CD4-positive, CD25-positive, alpha-beta regulatory T cell (primary cell): ENCODE data around the gene SRRT. TPM values are rescaled to one million over a fixed set of nuclear protein-coding genes. Genes with fewer than 3 reads are reported as not detected.
"Not testable (repeated sequence)": the region's sequence is repeated elsewhere in the genome, so short reads cannot be mapped to it uniquely, and the experiment has no call there.

Experiments used
- ATAC-seq, 2 donors: fragments of 150-1000 bp; cut with Tn5 transposase; one replicate each; pipeline ENCODE4 v1.10.0; 2021; ENCODE audit warnings: low read depth in 2 of 2, moderate number of reproducible peaks in 2 of 2, moderate library complexity in 1 of 2
- DNase-seq, 3 donors: peaks; one replicate each; pipeline versions ENCODE4 v3.0.0 to v3.0.0-alpha.2; 2012 to 2022; ENCODE audit warnings: mixed read lengths in 1 of 3
- H3K27ac ChIP-seq: one replicate; pipeline ENCODE4 v1.7.0; 2013; ENCODE audit warnings: mild to moderate bottlenecking, low read length; ENCODE audit not compliant: insufficient read depth, poor library complexity, severe bottlenecking
- H3K27me3 ChIP-seq: one replicate; pipeline ENCODE4 v1.7.0; 2013; ENCODE audit warnings: low read length; ENCODE audit not compliant: control insufficient read depth, insufficient read depth
- H3K36me3 ChIP-seq: one replicate; pipeline ENCODE4 v1.7.0; 2013; ENCODE audit warnings: mild to moderate bottlenecking, low read length, moderate library complexity; ENCODE audit not compliant: control insufficient read depth, insufficient read depth
- H3K4me1 ChIP-seq: 2 replicates; pipeline ENCODE4 v1.7.0; 2013; ENCODE audit warnings: mild to moderate bottlenecking, low read length; ENCODE audit not compliant: insufficient read depth, control insufficient read depth, poor library complexity, severe bottlenecking
- H3K4me3 ChIP-seq: one replicate; pipeline ENCODE4 v1.7.0; 2013; ENCODE audit warnings: low read depth, mild to moderate bottlenecking, low read length, moderate library complexity
- H3K9me3 ChIP-seq, 2 experiments: 1 replicate in 1 of 2; 2 replicates in 1 of 2; pipeline ENCODE4 v1.7.0; 2013; ENCODE audit warnings: low read length in 2 of 2, mild to moderate bottlenecking in 1 of 2, moderate library complexity in 1 of 2; ENCODE audit not compliant: control insufficient read depth in 2 of 2
- H3K27ac Mint-ChIP-seq, 3 donors: one replicate each; pipeline ENCODE4 v1.8.0; 2020 to 2022; ENCODE audit warnings: mild to moderate bottlenecking in 3 of 3, mixed read lengths in 3 of 3, moderate library complexity in 2 of 3
- H3K27me3 Mint-ChIP-seq: one replicate; pipeline ENCODE4 v1.8.0; 2022; ENCODE audit warnings: mild to moderate bottlenecking, mixed read lengths
- H3K36me3 Mint-ChIP-seq: one replicate; pipeline ENCODE4 v1.8.0; 2020; ENCODE audit warnings: mixed read lengths
- H3K4me1 Mint-ChIP-seq, 4 donors: one replicate each; pipeline ENCODE4 v1.8.0; 2020 to 2022; ENCODE audit warnings: mixed read lengths in 4 of 4, mild to moderate bottlenecking in 1 of 4
- H3K4me3 Mint-ChIP-seq, 4 donors: one replicate each; pipeline ENCODE4 v1.8.0; 2020 to 2022; ENCODE audit warnings: mild to moderate bottlenecking in 4 of 4, mixed read lengths in 4 of 4, moderate library complexity in 3 of 4
- H3K9me3 Mint-ChIP-seq, 7 donors: one replicate each; pipeline ENCODE4 v1.8.0; 2020 to 2022; ENCODE audit warnings: mixed read lengths in 7 of 7, mild to moderate bottlenecking in 3 of 7, moderate library complexity in 2 of 7
- polyA plus RNA-seq, 4 donors: library from polyadenylated mRNA; unstranded; fragments of 300-500 nt; fragmentation: Illumina TruSeq; gene quantifications; one replicate each; pipeline ENCODE4 v1.2.3, GENCODE V29; 2021
- total RNA-seq: library from RNA; stranded (reverse); gene quantifications from one replicate; pipeline ENCODE4 v1.2.3, GENCODE V29; 2022

The SRRT gene
- total and polyA plus RNA-seq, 5 donors from 2014 or later: 31.9 to 234 (median 38.5) TPM

DNA sequence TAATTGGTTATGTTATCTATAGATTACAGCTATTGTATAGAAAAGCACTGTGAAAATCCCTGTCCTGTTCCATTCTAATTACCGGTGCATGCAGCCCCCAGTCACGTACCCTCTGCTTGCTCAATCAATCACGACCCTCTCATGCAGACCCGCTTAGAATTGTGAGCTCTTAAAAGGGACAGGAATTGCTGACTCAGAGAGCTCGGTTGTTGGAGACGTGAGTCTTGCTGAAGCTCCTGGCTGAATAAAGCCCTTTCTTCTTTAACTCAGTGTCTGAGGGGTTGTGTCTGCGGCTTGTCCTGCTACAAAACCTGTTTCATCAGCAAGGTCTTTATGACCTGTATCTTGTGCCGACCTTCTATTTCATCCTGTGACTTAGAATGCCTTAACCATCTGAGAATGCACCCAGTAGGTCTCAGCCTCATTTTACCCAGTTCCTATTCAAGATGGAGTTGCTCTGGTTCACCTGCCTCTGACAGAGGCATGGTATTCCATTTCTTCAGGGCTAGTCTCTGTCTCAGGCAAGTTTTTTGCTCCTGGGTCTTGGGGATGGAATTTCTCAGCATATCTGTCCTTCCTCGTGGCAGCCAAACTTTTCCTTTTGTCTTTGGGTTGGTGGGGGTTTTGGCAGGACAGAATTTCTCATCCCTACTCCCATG lies 45.0 kb downstream of the SRRT start:
- H3K4me1 Mint-ChIP-seq, H3K4me3 ChIP-seq, H3K27ac ChIP-seq, H3K27ac Mint-ChIP-seq, H3K27me3 ChIP-seq, H3K9me3 ChIP-seq, H3K4me3 Mint-ChIP-seq, H3K9me3 Mint-ChIP-seq, H3K36me3 Mint-ChIP-seq, DNase-seq, H3K4me1 ChIP-seq, H3K36me3 ChIP-seq, ATAC-seq: not testable (repeated sequence)
- H3K27me3 Mint-ChIP-seq: peaks cover 23% of the 10 kb centered on the region

DNA sequence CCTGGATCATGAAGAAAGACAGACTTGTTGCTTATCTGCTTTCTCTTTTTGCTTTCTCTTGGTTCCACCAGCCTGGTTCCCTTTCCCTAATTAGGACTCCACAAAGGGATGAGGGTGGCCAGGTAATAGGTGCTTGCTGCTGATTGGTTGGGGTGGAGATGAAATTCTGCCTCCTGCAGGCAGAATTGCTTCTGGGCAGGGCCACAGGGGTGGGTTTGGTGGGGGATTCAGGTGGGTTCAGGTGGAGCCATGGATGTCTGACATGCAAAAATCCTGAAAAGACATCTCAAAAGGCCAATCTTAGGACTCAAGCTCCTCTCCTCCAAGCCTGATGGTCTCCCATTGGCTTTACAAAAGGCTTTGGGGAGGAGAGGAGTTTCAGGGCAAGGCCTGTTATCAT lies 46.1 kb downstream of the SRRT start:
- H3K27ac ChIP-seq: no peak overlapping the region
- H3K27me3 ChIP-seq: no peaks in the 10 kb centered on the region
- peaks cover 0 to 3% (median 0%) of the 10 kb centered on the region in 4 donors for H3K4me1 Mint-ChIP-seq
- H3K9me3 ChIP-seq: no peaks in the 10 kb centered on the region
- H3K9me3 Mint-ChIP-seq: no peaks in the 10 kb centered on the region
- no peak overlapping the region for H3K4me3 ChIP-seq
- H3K27me3 Mint-ChIP-seq: peaks cover 15% of the 10 kb centered on the region
- H3K4me1 ChIP-seq: no peaks in the 10 kb centered on the region
- no peak overlapping the region for H3K27ac Mint-ChIP-seq
- no peaks in the 10 kb centered on the region for H3K36me3 Mint-ChIP-seq
- ATAC-seq: no peak
- H3K4me3 Mint-ChIP-seq: no peak overlapping the region
- H3K36me3 ChIP-seq: no peaks in the 10 kb centered on the region
- DNase-seq: no peak

GRCh38 chr7:100923616-100924015 lies 48.7 kb downstream of the SRRT start:
- not testable (repeated sequence) for ATAC-seq, H3K27ac ChIP-seq, H3K9me3 Mint-ChIP-seq, H3K27me3 ChIP-seq, H3K27ac Mint-ChIP-seq, H3K36me3 ChIP-seq, H3K4me3 ChIP-seq, DNase-seq, H3K4me3 Mint-ChIP-seq, H3K4me1 Mint-ChIP-seq, H3K9me3 ChIP-seq, H3K4me1 ChIP-seq, H3K36me3 Mint-ChIP-seq
- peaks cover 11% of the 10 kb centered on the region for H3K27me3 Mint-ChIP-seq

- Mint-ChIP-seq H3K27ac (no peak overlapping the region), H3K4me1 (no peaks in the 10 kb centered on the region), H3K27me3 (no peaks in the 10 kb centered on the region), H3K36me3 (no peaks in the 10 kb centered on the region), H3K9me3 (peaks cover 0 to 10% (median 3%) of the 10 kb centered on the region in 7 donors), H3K4me3 (no peak overlapping the region)
- H3K36me3 ChIP-seq: no peaks in the 10 kb centered on the region
- no peak overlapping the region for H3K4me3 ChIP-seq
- H3K27ac ChIP-seq: no peak overlapping the region
- DNase-seq: no peak
- H3K9me3 ChIP-seq: peaks cover 0 to 3% of the 10 kb centered on the region in 2 experiments
- H3K4me1 ChIP-seq: no peaks in the 10 kb centered on the region
- no peaks in the 10 kb centered on the region for H3K27me3 ChIP-seq
- ATAC-seq: no peak
Measured at GRCh38 chr7:100929808-100930174, 54.9 kb downstream of the SRRT start.

DNA sequence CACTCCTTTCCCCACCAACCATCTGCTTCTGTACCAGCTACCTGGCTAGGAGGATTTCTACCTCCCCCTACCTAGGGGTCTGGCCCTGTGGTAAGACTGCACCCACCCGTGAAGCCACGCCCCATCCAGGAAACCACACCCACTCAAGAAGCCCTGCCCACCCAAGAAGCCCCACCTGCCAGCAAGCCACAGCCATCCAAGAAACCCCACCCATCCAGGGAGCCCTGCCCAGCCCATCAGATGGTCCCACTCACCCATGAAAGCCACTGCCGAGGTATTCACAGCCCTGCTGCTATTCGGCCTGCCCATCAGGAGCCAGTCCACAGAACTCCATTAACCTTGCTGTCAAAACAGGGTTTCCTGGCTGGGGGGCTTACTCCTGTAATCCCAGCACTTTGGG lies 58.8 kb downstream of the SRRT start:
- H3K9me3 ChIP-seq: peaks cover 0 to 3% of the 10 kb centered on the region in 2 experiments
- H3K27ac ChIP-seq: no peak overlapping the region
- H3K4me1 ChIP-seq: no peaks in the 10 kb centered on the region
- H3K36me3 Mint-ChIP-seq: no peaks in the 10 kb centered on the region
- ATAC-seq (no peak), DNase-seq (no peak)
- H3K4me1 Mint-ChIP-seq: no peaks in the 10 kb centered on the region
- peaks cover 0 to 10% (median 3%) of the 10 kb centered on the region in 7 donors for H3K9me3 Mint-ChIP-seq
- H3K36me3 ChIP-seq: no peaks in the 10 kb centered on the region
- H3K27ac Mint-ChIP-seq: no peak overlapping the region
- no peaks in the 10 kb centered on the region for H3K27me3 Mint-ChIP-seq
- no peak overlapping the region for H3K4me3 Mint-ChIP-seq
- H3K4me3 ChIP-seq: no peak overlapping the region
- H3K27me3 ChIP-seq: no peaks in the 10 kb centered on the region

- H3K36me3 ChIP-seq, H3K4me1 Mint-ChIP-seq, DNase-seq, H3K27me3 ChIP-seq, H3K9me3 ChIP-seq, H3K4me3 ChIP-seq, H3K27ac ChIP-seq, H3K27ac Mint-ChIP-seq, ATAC-seq, H3K4me3 Mint-ChIP-seq, H3K27me3 Mint-ChIP-seq, H3K36me3 Mint-ChIP-seq, H3K4me1 ChIP-seq: not testable (repeated sequence)
- peaks cover 0 to 20% (median 5%) of the 10 kb centered on the region in 7 donors for H3K9me3 Mint-ChIP-seq
Measured at GRCh38 chr7:100935381-100935780, 60.5 kb downstream of the SRRT start.

GRCh38 chr7:100936167-100936566 lies 61.3 kb downstream of the SRRT start:
- not testable (repeated sequence) for DNase-seq, H3K4me3 Mint-ChIP-seq, H3K4me1 Mint-ChIP-seq, H3K27ac Mint-ChIP-seq, H3K27me3 Mint-ChIP-seq, H3K36me3 ChIP-seq, H3K4me3 ChIP-seq, ATAC-seq, H3K9me3 ChIP-seq, H3K36me3 Mint-ChIP-seq, H3K4me1 ChIP-seq, H3K27me3 ChIP-seq, H3K27ac ChIP-seq
- H3K9me3 Mint-ChIP-seq: peaks cover 0 to 21% (median 5%) of the 10 kb centered on the region in 7 donors
